HL-60 (cell line): ENCODE results near the gene DDIT3.

Source experiments
- CTCF ChIP-seq: IDR thresholded peaks from one replicate; pipeline ENCODE4 v1.5.1; 2011; ENCODE audit warnings: low read length, control low read depth, inconsistent platforms; ENCODE audit not compliant: insufficient read depth
- GABPA ChIP-seq: IDR thresholded peaks from 2 replicates; pipeline ENCODE4 v1.6.1; 2012; ENCODE audit warnings: low read depth
- REST ChIP-seq: IDR thresholded peaks from 2 replicates; pipeline ENCODE4 v1.6.1; 2012; ENCODE audit warnings: low read depth; ENCODE audit not compliant: insufficient replicate concordance

DNA sequence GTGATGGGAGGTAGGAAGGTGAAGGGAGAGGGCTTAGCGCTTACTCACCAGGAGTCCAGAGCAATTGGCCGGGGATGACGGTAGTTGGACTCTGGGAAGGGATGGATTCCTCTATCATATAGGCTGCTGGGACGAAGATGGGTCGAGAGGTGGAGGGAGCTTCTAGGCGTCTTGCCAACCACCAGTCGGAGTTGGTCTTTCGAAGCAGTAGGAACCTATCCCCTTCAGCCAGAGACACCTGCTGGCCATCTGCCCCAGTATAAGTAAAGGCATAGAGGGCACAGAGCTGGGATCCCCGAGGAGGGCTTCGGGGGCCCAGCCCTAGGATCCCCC lies 41.3 kb downstream of the DDIT3 start:
- TF ChIP-seq CTCF (no peak), REST (no peak), GABPA (no peak)
